Endothelial cell of umbilical vein (primary cell): ENCODE data around the gene THSD7A. TPM values are rescaled to one million over a fixed set of nuclear protein-coding genes. Genes with fewer than 3 reads are reported as not detected.

Source experiments
- BruUV-seq: library from RNA; stranded (reverse); fragments of 400-500 nt; replicated peaks from 2 replicates; lab custom pipeline; 2021; lab: Mats Ljungman, UMichigan
- CTCF ChIA-PET: fragments of 300-600, 350-600 bp; sonication (Branson Sonifier 250); formaldehyde crosslinking; loops from one replicate; lab custom pipeline; 2021; ENCODE audit warnings: antibody characterized with exemption, inconsistent platforms; lab: Charles Lee
- POLR2A ChIA-PET: fragments of 300-600, 350-600 bp; sonication (Branson Sonifier 250); formaldehyde crosslinking; loops from one replicate; lab custom pipeline; 2021; ENCODE audit warnings: antibody characterized with exemption, inconsistent platforms; lab: Charles Lee
- DNase-seq: peaks from one replicate; pipeline ENCODE4 v3.0.0-alpha.2; 2011; ENCODE audit warnings: low read depth, low spot score
- FAIRE-seq: peaks from 2 replicates; lab custom pipeline; 2011; peaks lifted over from hg19 to GRCh38; lab: Jason Lieb, UNC
- H2AFZ ChIP-seq: 2 replicates; pipeline ENCODE4 v1.6.0; 2012; ENCODE audit warnings: low read depth, low read length, control low read depth, inconsistent platforms
- H3K27ac ChIP-seq: 2 replicates; pipeline ENCODE4 v1.5.1; 2011; ENCODE audit warnings: low read depth, mild to moderate bottlenecking, control low read depth, low read length, moderate library complexity; ENCODE audit not compliant: insufficient read depth
- H3K27me3 ChIP-seq, 2 experiments: 2 replicates each; pipeline versions ENCODE4 v1.6.0 to v1.6.1; 2011; ENCODE audit warnings: low read length in 2 of 2, mixed read lengths in 1 of 2; ENCODE audit not compliant: control insufficient read depth in 2 of 2, insufficient read depth in 2 of 2
- H3K36me3 ChIP-seq, 2 experiments: 2 replicates in 1 of 2; 3 replicates in 1 of 2; pipeline ENCODE4 v1.5.1; 2011; ENCODE audit warnings: low read length in 2 of 2, mild to moderate bottlenecking in 1 of 2, moderate library complexity in 1 of 2; ENCODE audit not compliant: control insufficient read depth in 2 of 2, insufficient read depth in 2 of 2; ENCODE audit errors: extremely low read depth in 1 of 2
- H3K4me1 ChIP-seq: 3 replicates; pipeline ENCODE4 v1.5.1; 2011; ENCODE audit warnings: mild to moderate bottlenecking, low read length; ENCODE audit not compliant: control insufficient read depth, insufficient read depth; ENCODE audit errors: extremely low read depth
- H3K4me2 ChIP-seq: 2 replicates; pipeline ENCODE4 v1.6.1; 2011; ENCODE audit warnings: low read length, control low read depth, mixed read lengths; ENCODE audit not compliant: insufficient read depth
- H3K4me3 ChIP-seq, 3 experiments: fragments of 200-600 bp in 1 of 3; sonication (generic), shearing (Covaris generic) in 1 of 3; replicated peaks in 1 of 3; 2 replicates each; pipeline ENCODE4 v1.5.1; 2011 to 2016; ENCODE audit warnings: control low read depth in 3 of 3, low read length in 3 of 3, mild to moderate bottlenecking in 2 of 3, inconsistent platforms in 1 of 3, low read depth in 1 of 3, moderate library complexity in 1 of 3; ENCODE audit not compliant: insufficient read depth in 1 of 3
- H3K79me2 ChIP-seq: 2 replicates; pipeline ENCODE4 v1.6.0; 2012; ENCODE audit warnings: low read length, inconsistent platforms; ENCODE audit not compliant: control insufficient read depth, insufficient read depth
- H3K9ac ChIP-seq: replicated peaks from 2 replicates; pipeline ENCODE3; 2011; ENCODE audit warnings: low read length, control low read depth; ENCODE audit not compliant: insufficient read depth; ENCODE audit errors: extremely low read depth
- H3K9me1 ChIP-seq: replicated peaks from 3 replicates; pipeline ENCODE4 v1.6.0; 2011; ENCODE audit warnings: mild to moderate bottlenecking, low read length; ENCODE audit not compliant: control insufficient read depth, insufficient read depth; ENCODE audit errors: extremely low read depth
- H3K9me3 ChIP-seq: replicated peaks from 2 replicates; pipeline ENCODE4 v1.5.1; 2012; ENCODE audit warnings: low read length, inconsistent platforms; ENCODE audit not compliant: control insufficient read depth, insufficient read depth
- H4K20me1 ChIP-seq: replicated peaks from 2 replicates; pipeline ENCODE3; 2011; ENCODE audit warnings: mild to moderate bottlenecking, low read length; ENCODE audit not compliant: control insufficient read depth, insufficient read depth; ENCODE audit errors: extremely low read depth
- CTCF ChIP-seq, 2 donors: IDR thresholded peaks; 1 replicate in 1 of 2; 2 replicates in 1 of 2; pipeline ENCODE4 v1.5.1; 2011; ENCODE audit warnings: low read length in 2 of 2, mild to moderate bottlenecking in 2 of 2, moderate library complexity in 2 of 2, control low read depth in 1 of 2, inconsistent platforms in 1 of 2, low read depth in 1 of 2; ENCODE audit not compliant: insufficient read depth in 1 of 2; ENCODE audit errors: extremely low read depth in 1 of 2
- EZH2 ChIP-seq: IDR thresholded peaks from 2 replicates; pipeline ENCODE4 v1.6.1; 2012; ENCODE audit warnings: borderline replicate concordance, low read depth, mild to moderate bottlenecking, moderate library complexity, low read length, inconsistent platforms; ENCODE audit not compliant: severe bottlenecking
- FOS ChIP-seq: IDR thresholded peaks from 2 replicates; pipeline ENCODE4 v1.6.1; 2011; ENCODE audit warnings: mild to moderate bottlenecking, low read length, moderate library complexity, borderline replicate concordance; ENCODE audit not compliant: insufficient read depth
- GATA2 ChIP-seq: IDR thresholded peaks from 2 replicates; pipeline ENCODE4 v1.7.0; 2011; ENCODE audit warnings: low read depth, mild to moderate bottlenecking, moderate library complexity, mixed read lengths, low read length; ENCODE audit not compliant: insufficient read length, insufficient read depth
- JUN ChIP-seq: IDR thresholded peaks from 2 replicates; pipeline ENCODE4 v1.6.1; 2011; ENCODE audit warnings: borderline replicate concordance, low read depth; ENCODE audit not compliant: insufficient read length, insufficient read depth
- MAX ChIP-seq: IDR thresholded peaks from 2 replicates; pipeline ENCODE4 v1.6.1; 2011; ENCODE audit not compliant: insufficient read depth, insufficient read length
- MYC ChIP-seq: IDR thresholded peaks from one replicate; pipeline ENCODE4 v1.6.1; 2011; ENCODE audit warnings: mild to moderate bottlenecking, low read depth, low read length
- POLR2A ChIP-seq: IDR thresholded peaks from 2 replicates; pipeline ENCODE4 v1.6.1; 2012; ENCODE audit warnings: low read depth, mild to moderate bottlenecking, control low read depth, low read length
- POLR2AphosphoS5 ChIP-seq: IDR thresholded peaks from 2 replicates; pipeline ENCODE4 v1.6.1; 2012; ENCODE audit warnings: low read depth, mild to moderate bottlenecking, control low read depth, low read length, moderate library complexity; ENCODE audit not compliant: insufficient read depth
- dilution Hi-C: fragments of 300-500 bp; cut with MboI; formaldehyde crosslinking; loops from one replicate; pipeline ENCODE4 v1.15.0; 2019; ENCODE audit warnings: low sequenced_read_pairs; ENCODE audit not compliant: extremely low pct_ligation_motif_present
- intact Hi-C: fragments of 100-400 bp; cut with micrococcal nuclease; formaldehyde crosslinking; loops from one replicate; pipeline ENCODE4 v1.10.0; 2022
- polyA plus RNA-seq, 4 experiments: library from polyadenylated mRNA; depleted of rRNA in 3 of 4; stranded (reverse) in 3 of 4; unstranded in 1 of 4; fragments of >200 nt; gene quantifications; 2 replicates each; pipeline versions ENCODE4 v1.2.1 to v1.2.3, GENCODE V29; 2011 to 2012; ENCODE audit warnings: missing spikeins in 1 of 4
- total RNA-seq: library from RNA; stranded (reverse); gene quantifications from 2 replicates; pipeline ENCODE4 v1.2.3, GENCODE V29; 2021

Gene THSD7A
- total and polyA plus RNA-seq, 2 donors (not counting 3 experiments of a cell fraction or from before 2014, with no cell fraction given): 3.3 to 12.7 TPM

- Histone ChIP-seq H3K9me1 (no peaks in the 10 kb centered on the region), H3K4me1 (no peaks in the 10 kb centered on the region), H3K36me3 (no peaks in the 10 kb centered on the region), H3K9ac (no peak overlapping the region), H3K27ac (no peak overlapping the region), H3K9me3 (no peaks in the 10 kb centered on the region), H3K4me3 (no peak overlapping the region), H3K27me3 (no peaks in the 10 kb centered on the region), H3K4me2 (no peak overlapping the region), H4K20me1 (no peaks in the 10 kb centered on the region), H2AFZ (no peak overlapping the region), H3K79me2 (no peaks in the 10 kb centered on the region)
- ChIA-PET POLR2A (no interaction called here), CTCF (interaction anchor here (1.0 to 2.3 kb wide), 4 partner anchors 9 to 381 kb away, joined by 3 to 11 read pairs (median 4); partner anchors contain the start of gene THSD7A)
- intact Hi-C loops: no loop called here
- TF ChIP-seq POLR2AphosphoS5 (no peak), EZH2 (no peak), CTCF (IDR thresholded peaks at IDR 0.05; ENCODE audit: extremely low read depth in 1 of 2, insufficient read depth in 1 of 2, low read depth in 1 of 2, low read length in 2 of 2) (no peak), GATA2 (no peak), MYC (no peak), JUN (no peak), POLR2A (no peak), MAX (no peak), FOS (no peak)
- DNase-seq (no peak), FAIRE-seq (no peak)
- no TSS peak for BruUV-seq
- dilution Hi-C loops: no loop called here
Observed at GRCh38 chr7:11810043-11810625, 21.9 kb downstream of the THSD7A start.
